GM19328 (cell line): ENCODE data around the gene CLDN19.
"Not testable (repeated sequence)": the region's sequence is repeated elsewhere in the genome, so short reads cannot be mapped to it uniquely, and the experiment has no call there.

ENCODE experiments used
- ATAC-seq: cut with Tn5 transposase; IDR thresholded peaks from one replicate; pipeline ENCODE4 v1.9.1; 2021; ENCODE audit warnings: mild to moderate bottlenecking, moderate library complexity; ENCODE audit not compliant: unreplicated experiment

CLDN19 gene

DNA sequence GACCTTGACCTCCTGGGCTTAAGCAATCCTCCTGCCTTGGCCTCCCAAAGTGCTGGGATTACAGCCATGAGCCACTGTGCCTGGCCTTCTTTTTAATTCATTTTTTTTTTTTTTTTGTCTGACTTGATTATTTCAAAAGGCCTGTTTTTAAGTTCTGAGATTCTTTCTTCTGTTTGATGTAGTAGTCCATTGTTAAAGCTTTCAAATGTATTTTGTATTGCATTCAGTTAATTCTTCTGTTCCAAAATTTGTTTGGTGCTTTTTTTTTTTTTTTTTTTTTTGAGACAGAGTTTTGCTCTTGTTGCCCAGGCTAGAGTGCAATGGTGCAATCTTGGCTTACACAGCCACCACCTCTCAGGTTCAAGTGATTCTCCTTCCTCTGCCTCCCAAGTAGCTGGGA is 25.6 kb downstream of the CLDN19 start:
- not testable (repeated sequence) for ATAC-seq

- no peak for ATAC-seq
Measured at GRCh38 chr1:42713293-42713692, 26.7 kb downstream of the CLDN19 start.

- ATAC-seq = not testable (repeated sequence)
Measured at GRCh38 chr1:42712808-42713207, 27.2 kb downstream of the CLDN19 start.

GRCh38 chr1:42703888-42704464 is 36.1 kb downstream of the CLDN19 start:
- ATAC-seq = no peak

DNA sequence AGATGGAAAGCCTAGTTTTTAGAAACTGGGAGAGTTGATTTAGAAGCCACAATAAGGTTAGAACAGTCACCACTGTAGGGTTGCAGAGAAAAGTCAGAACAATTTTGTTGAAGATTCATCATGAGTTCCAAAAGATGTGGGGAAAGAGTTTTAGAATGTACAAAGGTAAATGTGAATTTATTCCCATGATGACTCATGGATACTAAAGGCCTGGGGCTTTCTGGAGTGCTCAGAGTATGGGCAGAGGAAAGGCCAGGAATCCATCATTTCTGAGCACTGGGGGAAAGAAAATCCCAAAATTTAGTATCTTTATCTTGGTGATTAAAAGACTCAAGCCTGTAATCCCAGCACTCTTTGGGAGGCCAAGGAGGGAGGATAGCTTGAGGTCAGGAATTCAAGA is 40.0 kb downstream of the CLDN19 start:
- ATAC-seq = no peak

DNA sequence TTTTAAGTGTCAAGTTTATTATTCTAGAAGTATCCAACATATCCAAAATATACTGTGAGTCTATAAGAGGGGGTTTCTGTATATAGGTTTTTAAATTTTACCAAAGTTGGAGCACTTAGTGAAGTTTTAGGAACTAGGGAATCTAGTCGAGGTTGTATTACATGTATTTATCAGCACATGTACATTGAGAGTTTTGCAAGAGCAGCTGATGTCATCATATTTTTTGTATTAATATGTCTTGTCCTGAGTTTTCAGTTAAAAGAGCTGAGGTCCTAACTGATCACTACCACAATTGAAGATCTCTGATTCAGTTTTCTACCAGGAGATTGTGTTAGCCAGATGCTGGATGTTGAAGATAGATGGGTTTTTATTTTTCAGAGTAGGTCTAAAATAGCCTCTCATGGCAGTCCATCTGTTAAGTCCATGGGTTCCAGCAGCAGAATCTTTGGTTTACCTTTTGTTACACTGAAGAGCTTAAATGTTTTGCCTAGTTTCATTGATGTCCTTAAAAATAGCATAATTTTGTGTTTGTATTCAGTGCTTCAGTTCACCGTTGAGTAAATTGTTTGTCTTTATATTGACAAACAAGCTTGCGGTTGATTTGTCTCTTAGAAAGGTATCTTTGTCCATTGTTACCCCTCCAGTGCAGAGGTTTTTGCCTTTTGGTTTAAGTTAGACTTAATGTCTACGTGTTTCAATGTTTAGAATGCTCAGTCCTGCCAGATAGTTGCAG is 41.8 kb downstream of the CLDN19 start:
- ATAC-seq = no peak

DNA sequence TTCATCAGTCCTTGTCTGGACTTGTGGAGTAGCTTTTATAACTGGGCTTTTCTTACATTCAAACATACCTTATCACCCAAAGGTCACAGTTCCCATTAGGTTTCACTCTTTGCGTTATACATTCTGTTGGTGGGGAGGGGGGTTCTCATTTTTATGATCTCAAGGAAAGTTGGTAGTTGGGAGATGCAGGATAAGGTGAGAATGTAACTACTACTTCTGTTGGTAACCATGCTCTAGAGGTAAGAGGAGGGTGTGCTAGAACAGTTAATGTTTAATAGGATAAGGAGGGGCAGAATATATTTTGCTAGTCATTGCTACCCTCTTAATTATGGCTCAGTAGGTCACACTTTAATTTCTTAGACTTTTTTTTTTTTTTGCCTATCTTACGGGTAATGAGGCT is 47.1 kb downstream of the CLDN19 start:
- no peak for ATAC-seq

- no peak for ATAC-seq
Measured at GRCh38 chr1:42692461-42692860, 47.6 kb downstream of the CLDN19 start.

DNA sequence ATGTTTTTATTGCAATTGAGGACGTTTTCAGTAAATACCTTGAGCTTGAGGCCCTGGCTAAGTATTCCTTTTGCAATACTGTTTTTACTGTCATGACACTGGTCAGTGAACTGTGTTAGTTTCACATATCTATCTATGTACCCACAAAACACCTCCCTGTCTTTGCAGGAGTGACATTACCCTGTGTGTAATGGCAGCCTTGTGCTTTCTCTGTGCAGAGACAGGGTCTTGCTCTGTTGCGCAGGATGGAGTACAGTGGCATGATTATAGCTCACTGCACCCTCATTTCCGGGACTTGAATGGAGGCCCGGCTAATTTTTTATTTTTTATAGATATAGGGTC is 48.9 kb downstream of the CLDN19 start:
- ATAC-seq = no peak

DNA sequence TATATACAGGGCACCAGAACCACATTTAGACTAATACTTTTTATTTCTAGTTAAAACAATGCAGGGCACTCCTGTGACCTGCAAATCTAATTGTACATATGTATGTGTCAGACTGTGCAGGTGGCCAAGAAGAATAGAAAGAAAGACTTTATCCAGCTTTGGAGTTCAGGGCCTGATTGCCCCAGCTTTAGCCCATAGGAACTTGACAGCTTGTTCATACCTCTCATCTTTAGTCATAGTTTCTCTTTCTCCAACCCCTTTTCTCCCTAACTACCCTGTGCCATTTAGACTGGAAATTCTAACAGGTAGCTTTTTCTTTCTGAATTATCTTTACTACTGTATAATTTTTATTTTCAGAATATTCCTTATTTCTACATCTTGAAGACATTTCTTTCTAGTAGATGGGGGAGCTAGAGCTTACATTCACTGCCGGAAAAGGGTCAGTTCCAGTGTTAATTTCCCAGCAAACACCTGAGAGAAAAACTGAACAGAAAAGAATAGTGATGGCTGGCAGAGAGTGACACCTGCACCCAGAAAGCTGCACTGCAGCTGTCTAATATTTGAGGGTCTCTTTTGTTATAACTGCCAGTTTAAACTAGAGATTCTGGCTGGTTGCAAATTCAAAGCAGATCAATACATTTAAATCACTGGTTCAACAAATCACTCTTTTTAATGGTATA is 49.4 kb downstream of the CLDN19 start:
- no peak for ATAC-seq

GRCh38 chr1:42689912-42690311 is 50.1 kb downstream of the CLDN19 start:
- no peak for ATAC-seq

DNA sequence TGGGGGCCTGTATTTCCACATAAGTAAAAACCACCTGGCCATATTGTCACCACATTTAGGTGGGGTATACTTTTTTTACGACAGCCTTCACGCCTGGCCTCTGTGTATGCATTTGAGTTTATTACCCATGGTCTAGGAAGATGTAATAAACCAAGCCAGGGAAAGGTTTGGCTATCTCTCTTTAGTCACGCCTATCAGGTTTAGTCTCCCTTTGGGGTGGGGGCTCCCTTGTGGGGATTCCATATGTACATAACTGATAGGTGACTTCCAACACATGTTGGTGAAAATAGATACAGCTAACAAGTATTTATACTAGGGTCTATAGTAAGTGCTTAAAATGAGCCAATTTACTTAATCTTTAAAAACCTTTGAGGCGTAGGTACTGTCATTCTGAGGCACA is 53.6 kb downstream of the CLDN19 start:
- no peak for ATAC-seq

- no peak for ATAC-seq
Measured at GRCh38 chr1:42684139-42684538, 55.9 kb downstream of the CLDN19 start.
